NT2/D1 (cell line): Measurements from ENCODE around the gene DLST.

ENCODE experiments used
- SUZ12 ChIP-seq: IDR thresholded peaks from 2 replicates; pipeline ENCODE4 v1.6.1; 2011; ENCODE audit not compliant: insufficient read length, insufficient read depth; ENCODE audit errors: extremely low read depth
- YY1 ChIP-seq: IDR thresholded peaks from 2 replicates; pipeline ENCODE4 v1.6.1; 2011; ENCODE audit not compliant: insufficient read length, insufficient read depth
- ZNF274 ChIP-seq: IDR thresholded peaks from 2 replicates; pipeline ENCODE4 v1.6.1; 2011; ENCODE audit warnings: mild to moderate bottlenecking, low read depth, low read length

GRCh38 chr14:74904635-74905503 lies 23.2 kb downstream of the DLST start:
- TF ChIP-seq ZNF274 (no peak), SUZ12 (no peak), YY1 (no peak)
